Inferior parietal cortex (tissue), 1 donor: ENCODE data around the gene LECT2.

Experiments
- DNase-seq: peaks from one replicate; pipeline ENCODE4 v3.0.0-alpha.2; 2016; ENCODE audit errors: extremely low spot score

LECT2 gene

DNA sequence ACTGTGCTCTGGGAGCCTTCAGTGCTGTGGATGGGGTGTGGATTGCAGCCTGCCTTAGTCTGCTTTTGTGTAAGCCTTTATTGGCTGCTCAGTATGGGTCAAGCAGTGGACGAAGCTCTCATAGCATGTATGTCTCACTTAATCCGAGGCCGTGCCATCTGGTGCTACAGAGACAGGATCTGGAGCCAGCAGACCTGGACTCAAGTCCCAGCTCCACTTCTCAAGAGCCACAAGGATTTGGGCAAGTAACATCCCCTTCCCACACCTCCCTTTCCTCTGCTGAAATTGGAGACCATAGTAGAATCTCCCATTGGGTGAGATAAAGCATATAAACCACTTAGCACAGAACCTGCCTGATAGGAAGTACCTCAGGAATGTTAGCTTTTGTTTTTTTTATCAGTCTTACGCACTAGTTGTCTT, 23.4 kb upstream of the LECT2 start:
- no peak for DNase-seq

DNA sequence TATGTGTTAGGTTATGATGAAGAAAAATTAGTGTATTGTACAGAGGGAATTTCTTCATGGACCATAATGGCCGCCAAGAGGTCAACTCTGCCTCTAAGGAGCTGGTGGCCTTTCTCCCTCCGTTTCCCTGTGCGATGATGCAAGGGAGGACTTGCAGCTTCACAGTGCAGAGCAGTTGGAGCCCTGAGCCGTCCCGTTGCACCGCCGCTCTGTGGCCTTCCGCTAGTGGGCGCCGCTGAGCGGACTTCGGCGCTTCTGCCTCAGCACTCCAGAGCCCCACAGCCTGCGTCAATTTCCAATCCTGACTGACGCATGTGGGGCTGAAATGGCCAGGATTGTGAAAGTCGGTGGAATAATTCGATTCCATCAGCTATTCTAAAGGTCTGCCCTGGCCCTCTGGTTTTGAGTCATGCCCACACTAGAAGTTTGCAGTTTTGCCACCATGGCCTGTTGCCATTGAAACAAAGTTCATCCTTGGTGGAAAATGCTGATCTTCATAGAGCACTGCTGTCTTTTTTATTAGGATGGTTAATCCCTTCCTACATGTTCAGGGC, 22.7 kb upstream of the LECT2 start:
- DNase-seq: peak; percentile 39

DNA sequence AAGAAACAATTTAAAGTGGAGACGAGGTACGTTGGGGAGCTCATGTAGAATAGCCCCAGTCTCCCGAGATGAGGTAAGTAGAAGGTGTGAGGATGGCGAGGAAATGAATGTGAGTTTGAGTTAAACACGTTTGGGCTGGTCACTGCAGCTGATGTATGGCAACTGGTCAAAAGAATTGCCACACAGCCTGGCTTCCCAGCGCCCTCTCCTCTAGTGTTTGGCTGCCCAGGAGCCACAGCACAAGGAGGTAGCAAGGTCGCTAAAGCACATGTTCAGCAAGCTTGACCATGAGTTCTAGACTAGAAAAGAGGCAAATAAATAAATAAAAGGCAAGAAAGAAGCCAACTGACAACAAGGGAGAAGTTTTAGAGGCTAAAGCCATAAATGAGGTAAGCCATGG, 21.4 kb upstream of the LECT2 start:
- no peak for DNase-seq

DNA sequence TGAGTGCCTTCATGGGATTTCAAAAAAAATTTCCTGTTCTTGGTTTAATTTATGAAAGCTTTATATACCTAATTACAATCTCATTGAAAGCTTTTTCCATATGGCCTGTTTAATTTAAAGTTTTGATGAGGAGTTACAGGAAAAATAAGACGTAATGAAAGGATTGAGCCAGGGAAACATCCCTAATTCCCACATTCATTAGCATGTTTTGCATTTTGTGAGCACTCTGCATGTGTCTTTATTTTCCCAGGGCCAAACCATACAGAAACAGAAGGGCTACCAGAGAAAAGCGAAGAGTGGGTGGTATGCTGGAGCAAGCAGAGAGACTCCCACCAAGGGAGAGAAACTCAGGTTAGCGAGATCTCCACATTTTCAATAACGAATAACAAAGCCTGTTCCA, 20.3 kb upstream of the LECT2 start:
- DNase-seq: no peak

DNA sequence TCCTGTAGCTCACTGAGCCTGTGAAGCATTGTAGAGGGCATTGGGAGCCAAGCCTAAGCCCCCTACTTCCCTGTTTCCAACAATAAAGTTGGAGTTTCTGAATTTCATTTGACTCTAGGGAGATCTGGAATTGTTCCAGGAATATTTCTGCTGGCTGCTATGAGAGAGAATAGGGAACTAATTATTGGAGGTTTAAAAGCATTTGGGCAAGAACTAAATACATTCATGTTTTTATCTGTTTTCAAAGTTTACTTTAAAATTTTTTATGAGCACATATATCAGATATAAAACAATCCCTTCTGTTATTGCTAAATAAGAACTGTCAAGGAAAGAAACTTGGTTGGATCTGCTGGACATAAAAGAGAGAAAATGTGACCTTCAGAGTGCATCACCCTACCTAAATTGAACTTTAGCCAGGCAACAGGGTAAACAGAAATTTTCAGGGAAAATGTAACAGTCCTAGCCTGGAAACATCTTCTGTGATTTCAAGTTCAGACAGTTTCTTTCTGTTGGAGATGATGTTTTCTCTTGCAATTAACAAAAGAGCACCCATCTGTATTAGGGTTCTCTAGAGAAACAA, 19.3 kb upstream of the LECT2 start:
- DNase-seq: no peak

DNA sequence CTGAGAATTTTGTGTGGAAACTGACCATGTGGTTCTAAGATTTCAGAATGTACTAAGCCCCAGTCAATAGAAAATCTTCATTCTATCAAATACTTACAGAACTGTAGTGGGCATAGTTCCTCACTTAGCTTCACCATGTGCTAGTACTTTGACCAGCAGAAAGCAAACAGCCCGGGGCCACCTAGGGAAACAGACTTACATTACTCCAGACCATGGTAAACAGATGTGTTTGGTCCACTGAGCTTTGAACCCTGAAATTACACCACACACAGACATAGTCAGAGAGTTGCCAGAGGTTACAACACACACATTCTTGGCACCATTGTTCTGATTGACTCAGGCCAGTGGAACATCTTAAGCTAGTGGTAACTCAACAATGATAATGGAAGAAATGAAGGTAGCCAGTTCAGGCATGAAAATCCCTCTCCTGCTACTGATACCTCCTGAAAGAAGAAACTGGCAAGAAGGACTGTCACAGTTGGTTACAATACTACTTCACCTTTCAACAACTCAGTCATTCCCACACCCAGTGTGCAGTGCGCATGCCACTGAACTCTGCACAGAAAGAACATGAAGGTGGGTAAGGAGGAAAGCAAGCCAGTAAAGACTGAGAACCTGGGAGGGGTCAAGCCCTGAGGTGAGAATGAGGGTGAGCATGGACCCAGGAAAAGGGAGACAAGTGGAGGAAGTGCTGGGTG, 18.7 kb upstream of the LECT2 start:
- no peak for DNase-seq

DNA sequence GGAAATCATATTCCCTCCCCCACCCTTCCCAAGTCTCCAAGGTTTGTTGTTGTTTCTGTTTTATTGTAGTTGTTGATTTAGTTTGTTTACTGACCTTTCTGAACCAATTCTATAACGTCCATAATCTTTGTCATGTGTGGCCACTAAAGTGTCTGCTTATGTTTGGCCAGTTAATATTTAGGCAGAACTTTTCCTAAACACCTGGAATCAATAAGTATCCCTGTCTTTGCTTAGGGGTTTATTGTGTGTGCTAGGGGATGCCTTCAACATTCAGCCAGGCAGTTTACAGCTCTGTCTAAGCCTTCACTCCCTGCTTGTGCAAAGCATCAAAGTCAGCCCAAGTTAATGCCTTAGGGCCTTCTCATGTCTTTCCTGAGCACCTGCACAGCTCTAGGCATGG, 16.9 kb upstream of the LECT2 start:
- no peak for DNase-seq

DNA sequence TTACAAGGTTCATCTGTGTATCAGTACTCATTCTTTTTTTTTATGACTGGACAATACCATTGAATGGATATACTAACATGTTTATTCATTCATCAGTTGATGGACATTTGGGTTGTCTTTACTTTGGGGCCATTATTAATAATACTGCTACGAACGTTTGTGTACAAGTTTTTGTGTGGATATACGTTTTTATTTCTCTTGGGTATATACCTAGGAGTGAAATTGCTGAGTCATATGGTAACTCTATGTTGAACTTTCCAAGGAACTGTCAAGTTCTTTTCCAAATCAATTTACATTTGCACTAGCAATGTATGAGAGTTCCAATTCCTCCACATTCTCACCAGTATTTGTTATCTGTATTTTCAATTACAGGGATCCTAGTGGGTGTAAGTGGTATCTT, 12.0 kb upstream of the LECT2 start:
- no peak for DNase-seq

DNA sequence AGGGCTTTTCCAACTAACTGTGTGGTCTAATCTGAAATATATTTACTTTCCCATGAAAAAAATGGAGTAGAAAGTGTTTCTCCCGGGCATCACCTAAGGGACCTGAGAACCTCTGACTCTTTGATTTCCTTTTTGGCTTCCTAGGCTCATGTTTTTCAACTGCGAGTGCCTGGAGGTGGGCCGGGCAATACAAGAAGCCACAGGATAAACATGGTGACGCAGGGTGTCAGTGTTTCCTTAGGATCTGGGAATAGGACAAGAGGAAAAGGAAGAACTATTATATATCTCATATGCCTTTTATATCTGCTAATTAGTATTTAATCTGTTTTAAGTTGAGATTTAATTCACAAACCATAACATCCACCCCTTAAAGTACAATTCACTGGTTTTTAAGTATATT, 11.4 kb upstream of the LECT2 start:
- DNase-seq: no peak

DNA sequence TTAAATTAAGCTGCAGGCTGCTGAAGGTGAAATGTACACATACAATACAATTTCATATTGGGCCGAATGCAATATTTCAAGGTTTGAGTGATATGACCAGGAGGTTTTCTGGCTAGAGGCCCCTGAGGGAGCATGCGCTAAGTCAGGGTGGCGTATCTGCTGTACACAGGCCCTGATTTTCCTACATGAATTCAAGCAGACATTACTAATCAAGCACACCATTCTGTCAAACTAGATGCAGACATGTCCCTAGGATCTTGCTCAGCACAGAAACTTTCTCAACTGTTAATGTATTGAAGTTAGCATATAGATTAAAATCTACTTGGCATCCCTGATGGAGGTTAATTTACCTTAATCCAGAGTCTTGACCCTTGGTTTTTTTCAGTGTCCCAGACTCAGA, 10.7 kb upstream of the LECT2 start:
- no peak for DNase-seq

DNA sequence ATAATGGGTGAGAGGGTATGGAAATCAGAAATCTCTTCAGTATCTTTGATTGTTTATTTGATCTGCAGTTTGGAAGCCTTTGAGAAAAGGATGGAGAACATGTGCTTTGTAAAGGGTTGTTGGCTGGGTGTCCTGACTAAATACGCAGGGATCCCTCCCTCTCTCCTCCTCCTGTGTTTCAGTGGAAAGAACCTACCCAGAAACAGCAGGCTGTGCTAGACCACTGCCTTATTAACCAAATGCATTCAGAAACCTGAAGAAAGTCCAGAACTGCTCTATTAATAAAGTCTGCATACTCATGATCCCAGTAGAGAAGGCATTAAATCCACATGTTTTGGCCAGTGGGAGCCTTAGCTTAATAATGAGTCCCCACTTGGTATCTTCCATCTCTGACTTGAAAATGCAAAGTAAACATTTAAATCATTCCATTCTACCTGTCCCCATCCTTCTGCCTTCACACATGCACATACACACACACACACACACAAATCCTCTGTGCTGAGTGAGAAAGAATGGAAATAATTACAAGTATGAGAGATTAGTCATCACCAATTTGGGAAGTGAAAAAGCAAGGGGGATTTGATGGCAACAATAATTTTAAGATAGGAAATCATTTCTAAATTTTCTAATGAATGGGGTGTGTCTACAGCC, 10.0 kb upstream of the LECT2 start:
- DNase-seq: no peak

DNA sequence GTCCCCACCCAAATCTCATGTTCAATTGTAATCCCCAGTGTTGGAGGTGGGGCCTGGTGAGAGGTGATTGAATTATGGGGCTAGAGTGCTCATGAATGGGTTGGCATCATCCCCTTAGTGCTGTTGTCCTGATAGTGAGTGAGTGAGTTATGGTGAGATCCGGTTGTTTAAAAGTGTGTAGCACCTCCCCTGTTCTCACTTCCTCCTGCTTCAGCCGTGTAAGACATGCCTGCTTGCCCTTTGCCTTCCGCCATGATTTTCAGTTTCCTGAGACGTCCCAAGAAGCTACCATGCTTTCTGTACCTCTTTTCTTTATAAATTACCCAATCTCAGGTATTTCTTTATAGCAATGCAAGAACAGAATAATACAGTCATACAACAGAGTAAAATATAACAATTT, 742 bp upstream of the LECT2 start:
- no peak for DNase-seq

DNA sequence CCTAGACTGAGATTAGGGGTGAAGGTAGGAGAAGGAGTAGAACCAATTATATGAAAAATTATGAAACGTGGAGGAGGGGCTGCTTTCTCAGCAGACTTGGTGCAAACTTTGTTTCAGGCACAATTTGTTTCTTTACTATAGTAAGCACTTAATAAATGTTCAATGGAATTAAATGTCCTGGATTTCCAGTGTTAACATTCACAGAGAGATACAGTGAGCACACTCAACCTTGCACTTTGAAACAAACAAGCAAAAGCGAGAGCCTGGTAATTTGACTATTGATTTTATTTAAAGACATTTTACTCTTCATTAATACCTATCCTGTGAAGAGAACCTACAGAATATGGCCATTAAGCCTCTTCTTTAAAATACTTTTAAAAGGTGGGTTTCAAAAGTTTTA, 933 bp downstream of the LECT2 start:
- no peak for DNase-seq

DNA sequence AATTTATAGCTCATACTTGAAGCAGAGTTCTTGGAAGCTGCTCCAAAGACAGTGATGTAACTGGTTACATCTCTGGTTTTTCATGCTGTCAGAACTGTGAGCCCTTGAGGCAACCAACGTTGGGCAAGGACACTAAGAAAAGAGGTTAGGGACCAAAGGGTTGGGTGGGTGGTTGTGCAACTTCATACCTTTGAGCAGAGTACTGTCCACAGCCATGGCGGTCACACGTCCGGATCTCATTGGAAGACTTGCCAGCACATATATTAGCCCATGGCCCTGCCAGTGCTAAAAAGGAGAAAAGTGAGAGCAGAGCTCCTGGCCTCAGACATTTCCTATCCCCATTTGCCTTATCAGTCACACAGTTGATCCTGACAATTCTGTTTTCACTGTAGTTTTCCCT, 2.1 kb downstream of the LECT2 start:
- no peak for DNase-seq

DNA sequence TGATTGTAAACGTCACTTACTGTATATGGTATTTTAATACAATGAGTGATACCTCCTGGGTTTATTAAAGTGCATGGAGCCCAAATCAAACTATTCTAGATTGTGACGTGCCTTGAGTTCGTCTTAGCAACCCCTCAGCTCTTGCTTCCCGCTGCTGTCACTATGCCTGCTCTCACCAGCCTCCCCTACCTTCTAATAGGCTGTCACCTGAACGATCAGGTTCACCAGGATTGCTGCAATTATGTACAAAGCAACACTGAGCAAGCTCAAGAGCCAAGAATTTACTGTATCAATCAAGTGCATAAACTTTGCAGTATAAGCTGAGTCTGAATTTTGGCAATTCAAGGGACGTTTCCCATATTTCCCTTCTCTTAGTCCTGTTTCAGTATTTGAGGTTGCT, 3.0 kb downstream of the LECT2 start:
- DNase-seq: no peak

DNA sequence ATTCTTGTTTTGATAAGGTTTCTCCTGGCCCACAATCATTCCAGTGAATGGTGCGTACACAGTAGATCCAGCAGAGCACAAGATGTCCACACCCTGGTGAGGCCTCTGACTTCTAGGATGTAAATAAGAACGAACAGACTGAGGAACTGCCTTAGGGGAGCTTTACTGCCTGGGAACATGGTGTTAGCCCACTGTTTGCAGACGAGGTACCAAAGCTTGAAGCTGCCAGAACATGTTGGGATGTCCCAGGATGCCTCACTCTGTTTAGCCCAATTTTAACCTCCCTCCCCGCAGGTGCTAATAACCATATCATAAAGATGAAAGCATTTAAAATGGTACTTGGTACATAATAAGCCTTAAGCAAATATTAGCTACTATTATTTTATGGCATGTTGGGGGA, 3.5 kb downstream of the LECT2 start:
- no peak for DNase-seq

DNA sequence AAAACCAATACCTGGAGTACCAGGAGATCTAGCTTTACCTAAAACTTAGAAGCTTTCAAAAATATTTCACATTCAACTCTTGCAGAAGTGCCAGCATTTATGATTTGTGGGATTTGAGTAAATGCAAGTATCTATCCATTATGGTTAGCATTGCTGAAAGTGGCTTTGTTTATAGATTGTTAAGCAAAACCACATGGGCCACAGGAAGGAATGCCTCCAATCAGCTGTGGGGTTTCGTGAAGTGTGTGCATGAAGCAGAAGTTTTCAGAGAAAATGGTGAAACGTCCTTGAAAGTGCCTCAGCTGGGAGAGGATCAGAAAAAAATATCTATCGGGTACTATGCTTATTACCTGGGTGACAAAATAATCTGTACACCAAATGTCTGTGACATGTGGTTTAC, 4.2 kb downstream of the LECT2 start:
- DNase-seq: no peak

DNA sequence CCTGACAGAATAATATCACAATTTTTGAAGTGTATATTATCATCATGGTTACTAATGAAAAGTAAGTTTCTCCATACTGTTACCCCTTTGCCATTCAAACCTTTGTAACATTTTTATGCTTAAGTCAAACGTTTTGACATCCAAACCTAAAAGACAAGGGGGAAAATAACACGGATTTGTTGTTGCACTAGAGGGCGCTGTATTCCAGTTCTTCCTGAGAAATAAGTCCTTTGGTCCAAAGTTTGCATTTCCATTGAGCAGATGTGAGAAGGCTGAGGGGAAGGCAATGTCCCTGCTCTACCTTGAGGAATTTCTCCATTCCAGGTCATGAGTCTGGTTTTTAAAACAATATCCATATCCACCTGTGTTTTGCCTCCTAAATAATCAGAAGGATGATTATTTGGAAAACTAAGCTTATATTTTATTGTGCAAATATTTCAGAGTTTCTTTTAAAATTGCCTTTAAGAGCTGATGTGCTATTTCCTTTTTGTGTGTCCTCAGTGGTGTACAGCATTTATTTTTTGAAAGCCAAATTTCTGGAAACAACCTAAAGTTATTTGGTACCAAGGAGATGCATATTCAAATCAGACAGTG, 9.7 kb downstream of the LECT2 start:
- DNase-seq: peak; percentile 86

DNA sequence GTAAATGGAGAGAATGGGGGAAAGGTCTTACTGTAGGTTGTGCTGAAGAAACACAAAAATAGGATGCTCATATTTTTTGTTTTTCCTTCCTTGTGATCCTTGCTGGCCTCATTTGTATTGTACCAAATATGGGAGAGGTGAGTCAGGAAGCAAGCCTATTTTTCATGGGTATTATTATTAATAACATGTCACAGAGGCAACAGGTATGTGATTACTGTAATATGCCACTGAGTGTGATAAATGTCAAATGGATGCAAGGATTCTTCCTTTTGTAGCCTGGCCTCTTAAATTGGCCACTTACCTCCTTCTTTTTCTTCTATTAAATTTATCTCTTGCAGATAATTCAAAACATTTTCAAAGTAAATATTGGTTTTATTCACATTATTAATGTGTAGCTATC, 10.2 kb downstream of the LECT2 start:
- no peak for DNase-seq

DNA sequence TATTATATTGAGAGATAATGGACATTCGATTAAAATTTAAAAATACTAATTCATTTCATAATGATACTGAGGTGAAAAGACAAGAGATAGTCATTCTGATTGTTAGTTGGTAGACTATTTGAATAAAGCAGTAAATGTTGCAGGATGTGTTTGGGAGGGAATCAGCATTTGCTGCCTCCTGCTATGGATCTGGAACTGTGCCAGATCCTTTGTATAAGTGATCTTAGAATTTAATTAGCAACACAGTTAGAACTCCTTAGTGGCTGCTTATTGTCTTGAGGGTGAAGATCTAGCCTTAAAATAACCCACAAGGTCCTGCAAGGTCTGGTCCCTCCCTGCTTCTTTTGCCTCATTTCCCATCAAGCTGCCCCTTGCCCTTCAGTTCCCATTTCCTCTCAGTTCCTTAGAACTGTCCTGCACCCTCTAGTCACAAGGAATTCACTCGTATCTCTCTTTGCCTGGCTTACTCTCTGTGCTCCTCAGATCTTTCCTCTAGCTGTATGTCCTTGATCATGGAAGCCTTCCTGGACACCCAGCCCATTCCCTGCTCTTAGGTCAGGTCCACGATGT, 12.5 kb downstream of the LECT2 start:
- no peak for DNase-seq

DNA sequence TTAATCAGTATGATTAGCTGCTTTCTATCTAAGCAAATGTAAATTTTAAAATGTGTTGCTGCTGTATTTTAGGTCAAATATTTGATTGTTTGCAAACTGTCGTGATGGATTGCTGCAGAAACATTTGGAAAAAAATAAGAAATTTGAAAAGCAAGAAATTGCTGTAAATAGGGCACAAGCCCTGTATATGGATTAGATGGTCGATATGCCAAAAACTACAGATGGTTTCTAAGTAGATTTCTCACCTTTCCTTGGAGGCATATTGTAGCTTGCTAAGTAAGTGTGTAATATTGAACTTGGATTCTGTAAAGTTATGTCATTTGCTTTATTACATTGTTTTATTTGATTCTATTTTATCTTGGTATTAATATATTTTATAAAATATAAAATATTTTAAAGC, 13.1 kb downstream of the LECT2 start:
- DNase-seq: no peak

DNA sequence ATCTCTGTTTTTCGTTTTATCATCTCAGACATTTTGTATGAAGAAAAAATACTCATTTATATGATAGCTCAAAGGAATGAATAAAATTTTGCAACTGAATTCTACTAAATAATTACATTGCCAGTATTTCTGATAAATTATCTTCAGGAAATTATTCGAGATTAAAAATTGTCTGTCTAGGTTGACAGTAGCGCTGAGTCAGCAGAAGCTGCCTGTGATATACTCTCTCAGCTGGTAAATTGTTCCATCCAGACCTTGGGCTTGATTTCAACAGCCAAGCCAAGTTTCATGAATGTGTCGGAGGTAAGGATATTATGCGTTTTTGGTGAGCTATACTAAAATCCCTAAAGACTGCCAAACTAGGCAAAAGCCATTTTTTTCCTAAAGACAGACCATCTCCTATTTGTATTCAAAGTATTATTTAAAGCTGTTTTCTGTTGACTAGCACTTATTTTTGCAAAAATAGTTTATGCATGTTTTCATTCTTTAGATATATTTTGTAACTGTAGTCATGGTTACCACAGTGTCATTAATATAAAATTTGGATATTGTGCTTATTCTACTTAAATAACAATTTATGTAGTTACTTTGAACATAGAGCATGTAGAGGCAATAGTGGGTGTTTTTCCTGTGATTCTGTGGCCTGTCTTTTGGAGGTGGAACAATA, 17.4 kb downstream of the LECT2 start:
- DNase-seq: no peak
